ENCODE results near the gene HPS4.

DNA sequence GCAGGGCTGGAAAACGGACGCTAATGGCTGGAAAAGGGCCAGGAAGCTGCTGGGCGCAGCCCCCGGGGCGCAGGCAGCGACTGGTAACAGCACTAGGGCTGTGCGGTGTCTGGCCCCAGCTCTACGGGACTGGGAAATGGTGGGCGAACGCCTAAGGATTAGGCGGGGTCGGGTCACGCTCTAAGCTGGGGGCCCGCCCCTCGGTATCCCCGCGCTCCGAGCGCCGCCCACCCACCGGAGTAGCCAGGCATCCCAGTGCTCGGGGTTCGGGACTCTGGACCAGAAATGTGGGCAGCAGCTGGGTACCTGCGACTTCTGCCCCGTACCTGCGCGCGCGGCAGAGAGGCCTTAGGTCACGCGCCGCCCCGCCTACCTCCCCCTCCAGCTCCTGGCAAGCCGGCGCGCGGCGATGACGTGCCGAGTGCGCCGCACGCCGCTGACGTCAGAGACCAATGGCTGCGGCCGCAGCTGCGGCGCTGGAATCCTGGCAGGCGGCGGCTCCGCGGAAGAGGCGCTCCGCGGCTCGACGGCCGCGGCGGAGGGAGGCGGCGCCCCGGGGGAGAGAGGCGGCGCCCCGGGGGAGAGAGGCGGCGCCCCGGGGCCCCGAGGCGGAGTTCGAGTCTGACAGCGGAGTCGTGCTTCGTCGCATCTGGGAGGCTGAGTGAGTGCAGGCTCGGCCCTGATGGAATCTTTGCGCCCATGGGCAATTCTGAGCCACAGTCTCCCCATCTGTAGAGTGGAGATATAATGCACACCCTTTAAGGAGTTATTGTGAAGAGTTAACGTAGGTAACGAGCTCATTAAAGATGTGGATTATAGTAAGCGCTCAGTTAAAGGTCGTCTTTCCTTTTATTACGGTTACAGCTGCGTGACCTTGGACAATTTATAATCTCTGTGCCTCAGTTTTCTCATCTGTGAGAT is at the start of gene HPS4, which contains the start of gene SRRD:
- TF ChIP-seq, protein P1, sequence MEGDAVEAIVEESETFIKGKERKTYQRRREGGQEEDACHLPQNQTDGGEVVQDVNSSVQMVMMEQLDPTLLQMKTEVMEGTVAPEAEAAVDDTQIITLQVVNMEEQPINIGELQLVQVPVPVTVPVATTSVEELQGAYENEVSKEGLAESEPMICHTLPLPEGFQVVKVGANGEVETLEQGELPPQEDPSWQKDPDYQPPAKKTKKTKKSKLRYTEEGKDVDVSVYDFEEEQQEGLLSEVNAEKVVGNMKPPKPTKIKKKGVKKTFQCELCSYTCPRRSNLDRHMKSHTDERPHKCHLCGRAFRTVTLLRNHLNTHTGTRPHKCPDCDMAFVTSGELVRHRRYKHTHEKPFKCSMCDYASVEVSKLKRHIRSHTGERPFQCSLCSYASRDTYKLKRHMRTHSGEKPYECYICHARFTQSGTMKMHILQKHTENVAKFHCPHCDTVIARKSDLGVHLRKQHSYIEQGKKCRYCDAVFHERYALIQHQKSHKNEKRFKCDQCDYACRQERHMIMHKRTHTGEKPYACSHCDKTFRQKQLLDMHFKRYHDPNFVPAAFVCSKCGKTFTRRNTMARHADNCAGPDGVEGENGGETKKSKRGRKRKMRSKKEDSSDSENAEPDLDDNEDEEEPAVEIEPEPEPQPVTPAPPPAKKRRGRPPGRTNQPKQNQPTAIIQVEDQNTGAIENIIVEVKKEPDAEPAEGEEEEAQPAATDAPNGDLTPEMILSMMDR (IDR thresholded peaks at IDR 0.05) = no peak
- TF ChIP-seq CEBPB (IDR thresholded peaks at IDR 0.05) = no peak
- TF ChIP-seq, protein P2, sequence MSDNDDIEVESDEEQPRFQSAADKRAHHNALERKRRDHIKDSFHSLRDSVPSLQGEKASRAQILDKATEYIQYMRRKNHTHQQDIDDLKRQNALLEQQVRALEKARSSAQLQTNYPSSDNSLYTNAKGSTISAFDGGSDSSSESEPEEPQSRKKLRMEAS (IDR thresholded peaks at IDR 0.05) = peak; percentile 61
- no peak for TF ChIP-seq ZC3H11A (IDR thresholded peaks at IDR 0.05)
- no peak for TF ChIP-seq CBX2 (IDR thresholded peaks at IDR 0.05; ENCODE audit: borderline replicate concordance, low read depth)
- no peak for TF ChIP-seq CBX8 (IDR thresholded peaks at IDR 0.05)
- TF ChIP-seq JUNB (IDR thresholded peaks at IDR 0.05) = no peak
- TF ChIP-seq, protein P3, sequence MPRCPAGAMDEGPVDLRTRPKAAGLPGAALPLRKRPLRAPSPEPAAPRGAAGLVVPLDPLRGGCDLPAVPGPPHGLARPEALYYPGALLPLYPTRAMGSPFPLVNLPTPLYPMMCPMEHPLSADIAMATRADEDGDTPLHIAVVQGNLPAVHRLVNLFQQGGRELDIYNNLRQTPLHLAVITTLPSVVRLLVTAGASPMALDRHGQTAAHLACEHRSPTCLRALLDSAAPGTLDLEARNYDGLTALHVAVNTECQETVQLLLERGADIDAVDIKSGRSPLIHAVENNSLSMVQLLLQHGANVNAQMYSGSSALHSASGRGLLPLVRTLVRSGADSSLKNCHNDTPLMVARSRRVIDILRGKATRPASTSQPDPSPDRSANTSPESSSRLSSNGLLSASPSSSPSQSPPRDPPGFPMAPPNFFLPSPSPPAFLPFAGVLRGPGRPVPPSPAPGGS (IDR thresholded peaks at IDR 0.05) = no peak
- TF ChIP-seq RNF2 (IDR thresholded peaks at IDR 0.05; ENCODE audit: borderline replicate concordance, low read depth) = no peak
- no peak for TF ChIP-seq EP300 (IDR thresholded peaks at IDR 0.05)

Measured in A549 (cell line).